Midbrain (tissue), 1 donor: ENCODE measurements around the gene STMN1.

Experiments
- DNase-seq: peaks from one replicate; lab custom pipeline; 2025; lab: John Stamatoyannopoulos, UW

The STMN1 gene

GRCh38 chr1:25922056-25922970 is 16.1 kb upstream of the STMN1 start:
- DNase-seq, result peak; percentile 49

- no peak for DNase-seq
Observed at GRCh38 chr1:25918615-25919014, 12.4 kb upstream of the STMN1 start.

- no peak for DNase-seq
Observed at GRCh38 chr1:25917996-25918395, 11.8 kb upstream of the STMN1 start.

- DNase-seq, result no peak
Observed at GRCh38 chr1:25916460-25916859, 10.2 kb upstream of the STMN1 start.

GRCh38 chr1:25914074-25914995 is 8.1 kb upstream of the STMN1 start:
- DNase-seq, result no peak

- no peak for DNase-seq
Observed at GRCh38 chr1:25913206-25913605, 7.0 kb upstream of the STMN1 start.

GRCh38 chr1:25912076-25912831 is 6.0 kb upstream of the STMN1 start:
- no peak for DNase-seq

- no peak for DNase-seq
Observed at GRCh38 chr1:25911162-25911561, 4.9 kb upstream of the STMN1 start.

GRCh38 chr1:25909040-25909439 is 2.8 kb upstream of the STMN1 start:
- peak; percentile 57 for DNase-seq

GRCh38 chr1:25908161-25908560 is 1.9 kb upstream of the STMN1 start:
- DNase-seq, result no peak

GRCh38 chr1:25907601-25908000 is 1.4 kb upstream of the STMN1 start:
- no peak for DNase-seq

- DNase-seq, result peak; percentile 23
Observed at GRCh38 chr1:25906644-25907300, 553 bp upstream of the STMN1 start.

- DNase-seq, result peak; percentile 96
Observed at GRCh38 chr1:25904943-25905679, 1.1 kb downstream of the STMN1 start.

- DNase-seq, result no peak
Observed at GRCh38 chr1:25903986-25904385, 2.2 kb downstream of the STMN1 start.

GRCh38 chr1:25902462-25902861 is 3.8 kb downstream of the STMN1 start:
- DNase-seq, result no peak

GRCh38 chr1:25900219-25900618 is 6.0 kb downstream of the STMN1 start:
- peak; percentile 74 for DNase-seq

- peak; percentile 69 for DNase-seq
Observed at GRCh38 chr1:25899792-25900191, 6.4 kb downstream of the STMN1 start.

GRCh38 chr1:25898223-25899015 is 7.8 kb downstream of the STMN1 start:
- DNase-seq, result no peak

GRCh38 chr1:25897754-25898153 is 8.5 kb downstream of the STMN1 start:
- no peak for DNase-seq

GRCh38 chr1:25896266-25896665 is 10.0 kb downstream of the STMN1 start:
- no peak for DNase-seq
